HG03060 (cell line): ENCODE data around the gene IMMT.
"Not testable (repeated sequence)": the region's sequence is repeated elsewhere in the genome, so short reads cannot be mapped to it uniquely, and the experiment has no call there.

ENCODE experiments used
- ATAC-seq: cut with Tn5 transposase; IDR thresholded peaks from one replicate; pipeline ENCODE4 v1.9.1; 2021; ENCODE audit warnings: low read depth, moderate number of reproducible peaks; ENCODE audit not compliant: unreplicated experiment

IMMT gene

GRCh38 chr2:86195055-86195807 is at the start of gene IMMT:
Gene IMMT, minus strand, starts transcription at chr2:86195462. Its CDS starts 80 bp downstream, at chr2:86195382.
- peak; percentile 65 for ATAC-seq

DNA sequence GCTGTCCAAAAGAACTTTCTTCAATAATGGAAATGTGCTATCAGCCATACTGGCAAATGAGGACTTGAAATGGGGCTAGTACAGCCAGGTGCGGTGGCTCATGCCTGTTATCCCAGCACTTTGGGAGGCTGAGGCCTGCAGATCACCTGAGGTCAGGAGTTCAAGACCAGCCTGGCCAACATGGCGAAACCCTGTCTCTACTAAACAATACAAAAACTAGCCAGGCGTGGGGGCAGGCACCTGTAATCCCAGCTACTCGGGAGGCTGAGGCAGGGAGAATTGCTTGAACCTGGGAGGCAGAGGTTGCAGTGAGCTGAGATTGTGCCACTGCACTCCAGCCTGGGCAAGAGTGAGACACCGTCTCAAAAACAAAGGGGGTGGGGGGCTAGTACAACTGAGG is 49.5 kb upstream of the IMMT start:
- not testable (repeated sequence) for ATAC-seq

DNA sequence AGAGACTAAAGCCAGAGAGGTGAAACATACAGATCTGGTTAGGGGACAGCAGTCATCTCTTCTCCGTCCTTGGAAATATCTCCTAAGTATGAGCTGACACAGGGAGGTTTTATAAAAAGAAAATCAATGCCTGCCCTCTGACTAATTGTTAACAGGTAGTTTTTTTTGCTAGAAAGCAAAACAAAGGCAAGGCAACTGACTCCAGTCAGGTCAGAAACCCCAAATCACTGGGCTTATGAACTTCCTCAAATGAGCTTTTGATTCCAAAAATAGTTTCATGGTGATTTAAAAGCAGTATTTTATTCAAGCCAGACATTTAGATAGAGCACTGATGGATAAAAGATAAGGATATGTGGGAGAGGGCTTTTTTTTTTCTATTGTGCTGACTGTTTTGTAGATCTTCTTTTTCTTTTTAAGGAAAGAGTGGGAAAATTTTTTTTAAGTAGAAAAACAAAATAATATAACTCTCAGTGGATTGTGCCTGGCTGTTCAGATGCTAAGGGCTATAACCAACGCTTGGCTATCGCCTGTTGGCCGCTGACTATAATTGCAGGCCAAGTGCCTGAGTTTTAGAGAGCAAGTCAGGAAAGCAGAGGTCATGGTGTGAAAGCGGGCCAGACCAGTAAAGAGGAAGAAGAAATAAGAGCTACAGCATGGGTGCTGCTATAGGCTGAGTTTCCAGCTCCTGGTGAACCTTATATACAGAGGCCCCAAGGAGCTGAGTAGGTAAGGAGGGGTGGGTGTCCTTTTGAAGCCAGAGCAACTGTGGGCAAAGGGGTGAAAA is 48.9 kb upstream of the IMMT start:
- no peak for ATAC-seq

GRCh38 chr2:86243272-86243671 is 48.0 kb upstream of the IMMT start:
- ATAC-seq, result no peak

DNA sequence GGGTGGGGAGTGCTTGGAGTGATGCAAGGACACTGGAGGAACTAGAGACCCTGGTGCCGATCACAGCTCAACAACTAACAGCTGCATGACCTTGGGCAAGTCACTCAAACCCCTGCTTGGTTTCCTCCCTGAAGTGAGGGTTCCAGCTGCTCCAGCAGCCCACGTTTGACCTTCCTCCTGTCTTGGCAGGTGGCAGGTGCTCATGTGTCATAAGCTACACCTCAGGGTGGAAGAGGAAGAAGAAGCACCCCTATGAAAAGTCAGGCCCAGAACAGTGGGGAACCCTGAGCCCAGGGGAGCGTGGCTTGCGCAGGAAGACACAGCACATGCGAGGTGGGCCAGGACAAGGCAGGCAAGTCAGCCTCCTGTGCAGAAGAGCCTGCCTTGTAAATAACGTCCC is 46.3 kb upstream of the IMMT start:
- ATAC-seq, result no peak

DNA sequence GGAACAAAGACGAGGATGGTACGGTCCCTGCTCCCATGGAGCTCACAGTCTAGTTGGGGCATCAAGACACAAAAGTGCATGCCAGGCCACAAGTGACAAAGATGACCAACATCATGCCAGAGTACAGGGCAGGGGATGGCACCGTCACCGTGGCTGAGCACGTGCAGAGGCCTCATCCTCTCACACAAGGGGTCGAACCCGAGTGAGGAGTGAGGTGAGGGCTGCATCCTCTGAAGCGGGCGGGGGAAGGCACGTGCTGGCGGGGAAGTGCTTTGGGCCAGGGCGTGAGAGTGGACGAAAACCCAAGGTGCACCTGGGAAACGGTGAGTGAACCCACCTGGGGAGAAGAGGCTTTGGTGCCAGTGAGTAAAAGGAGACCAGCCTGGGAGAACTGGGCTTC is 45.0 kb upstream of the IMMT start:
- no peak for ATAC-seq

GRCh38 chr2:86239745-86240144 is 44.5 kb upstream of the IMMT start:
- no peak for ATAC-seq

- no peak for ATAC-seq
Observed at GRCh38 chr2:86239326-86239725, 44.1 kb upstream of the IMMT start.

DNA sequence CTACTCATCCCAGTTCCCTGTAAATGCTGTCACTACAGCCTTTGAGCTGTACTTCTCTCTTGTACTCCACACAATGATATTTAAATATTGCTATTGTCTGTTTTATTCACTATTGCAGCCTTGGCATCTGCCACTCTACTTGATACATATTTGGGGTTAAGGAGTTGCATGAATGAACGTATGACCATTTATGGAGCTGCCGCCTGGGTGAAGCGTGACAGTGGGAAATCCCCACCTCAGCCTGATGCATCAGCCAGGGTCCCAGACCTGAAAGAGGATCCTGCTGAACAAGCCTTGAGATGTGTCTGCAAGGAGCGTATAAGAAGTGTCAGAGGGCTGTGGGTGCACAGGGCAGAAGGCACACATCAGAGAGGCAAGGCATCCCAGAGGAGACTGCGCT is 43.1 kb upstream of the IMMT start:
- peak; percentile 79 for ATAC-seq

DNA sequence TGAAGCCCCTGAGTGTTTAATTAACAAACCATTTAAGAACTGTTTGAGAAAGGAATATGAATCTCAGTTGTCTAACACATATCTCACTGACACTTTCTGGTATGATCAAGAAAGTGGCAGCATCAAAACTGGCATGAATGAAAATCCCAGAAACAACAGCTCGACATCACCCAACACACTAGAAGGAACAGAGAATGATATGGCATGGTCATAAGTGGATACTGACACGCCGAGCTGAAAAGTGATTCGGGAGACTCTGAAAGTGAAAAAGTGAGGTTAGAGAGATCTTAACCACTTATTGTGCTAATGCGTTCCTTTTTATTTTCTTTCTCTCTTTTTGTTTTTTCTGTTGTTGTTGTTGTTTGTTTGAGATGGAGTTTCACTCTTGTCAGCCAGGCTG is 41.9 kb upstream of the IMMT start:
- no peak for ATAC-seq

DNA sequence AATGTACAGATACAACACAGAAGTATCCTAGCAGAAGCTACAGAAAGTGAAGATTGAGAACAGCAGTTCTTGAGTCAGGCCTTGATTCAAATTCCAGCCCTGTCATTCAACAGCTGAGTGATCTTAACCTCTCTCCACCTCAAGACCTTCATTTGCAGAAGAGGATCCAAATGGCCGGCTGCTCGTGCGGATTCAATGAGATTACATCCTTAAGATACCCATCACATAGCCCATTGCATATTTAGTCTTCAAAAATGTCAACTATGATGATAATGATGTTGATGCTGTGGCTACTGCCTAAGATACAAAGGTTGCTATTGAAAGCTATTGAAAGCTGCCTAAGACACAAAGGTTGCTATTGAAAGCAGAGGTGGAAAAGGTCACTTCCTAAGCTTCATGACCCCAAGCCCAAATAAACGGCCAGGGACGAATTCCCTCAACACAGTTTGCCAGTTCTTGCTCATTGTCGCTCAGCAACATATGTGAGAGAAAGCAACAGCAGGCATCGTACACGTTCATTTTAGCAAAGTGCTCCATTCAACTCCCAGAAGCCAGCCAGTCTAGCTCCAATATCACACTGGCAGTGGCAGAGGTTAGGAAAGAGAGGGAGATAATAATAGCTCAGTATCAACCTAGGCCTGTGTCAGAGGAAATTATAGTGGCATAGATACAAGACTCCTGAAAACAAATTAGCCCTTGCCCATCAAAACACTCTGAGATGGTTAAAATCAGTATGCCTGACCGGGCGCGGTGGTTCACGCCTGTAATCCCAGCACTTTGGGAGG is 40.1 kb upstream of the IMMT start:
- ATAC-seq, result no peak

DNA sequence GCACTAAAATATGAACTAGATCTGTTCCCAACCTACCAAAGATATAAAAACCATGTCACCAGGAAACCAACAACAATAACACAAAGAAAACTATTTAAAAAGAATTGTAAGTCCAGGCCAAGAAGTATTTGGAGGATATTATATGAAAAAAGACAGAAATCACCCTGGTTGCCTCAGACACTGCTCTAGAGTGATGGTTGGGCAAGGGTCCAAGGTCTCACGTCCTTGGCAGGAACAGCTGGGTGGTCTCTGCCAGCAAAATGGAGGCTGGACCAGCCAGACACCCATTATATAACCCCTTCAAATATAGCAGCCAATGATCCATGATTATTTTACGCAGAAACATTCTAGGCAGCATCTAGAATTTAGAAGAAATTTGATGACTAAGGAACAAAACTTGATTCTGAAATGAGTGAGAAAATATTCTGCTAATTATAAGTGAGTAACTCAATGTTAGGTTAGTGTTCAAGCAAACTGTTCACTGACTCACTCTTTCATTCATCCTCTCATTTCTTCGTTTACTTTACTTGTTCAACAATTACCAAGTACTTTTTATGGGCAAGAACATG is 39.4 kb upstream of the IMMT start:
- ATAC-seq, result no peak

GRCh38 chr2:86233436-86233835 is 38.2 kb upstream of the IMMT start:
- no peak for ATAC-seq

DNA sequence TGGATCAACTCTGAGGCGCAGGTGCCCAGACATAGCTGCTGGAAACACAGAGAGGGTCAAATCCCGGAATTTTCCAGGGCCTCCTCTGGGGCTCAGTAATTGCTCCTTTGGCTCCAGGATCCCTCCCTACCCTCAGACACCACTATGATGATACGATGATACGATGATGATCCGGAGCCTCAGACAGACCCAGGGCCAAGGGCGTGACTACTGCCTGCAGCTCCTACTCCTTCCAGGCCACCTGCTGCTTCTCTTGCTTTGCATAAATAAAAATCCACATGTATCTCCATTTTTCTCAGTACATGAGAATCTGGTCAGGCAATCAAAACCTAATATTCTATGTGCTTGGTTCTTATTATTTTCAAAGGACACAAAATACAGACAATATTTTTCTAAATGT is 37.6 kb upstream of the IMMT start:
- no peak for ATAC-seq

DNA sequence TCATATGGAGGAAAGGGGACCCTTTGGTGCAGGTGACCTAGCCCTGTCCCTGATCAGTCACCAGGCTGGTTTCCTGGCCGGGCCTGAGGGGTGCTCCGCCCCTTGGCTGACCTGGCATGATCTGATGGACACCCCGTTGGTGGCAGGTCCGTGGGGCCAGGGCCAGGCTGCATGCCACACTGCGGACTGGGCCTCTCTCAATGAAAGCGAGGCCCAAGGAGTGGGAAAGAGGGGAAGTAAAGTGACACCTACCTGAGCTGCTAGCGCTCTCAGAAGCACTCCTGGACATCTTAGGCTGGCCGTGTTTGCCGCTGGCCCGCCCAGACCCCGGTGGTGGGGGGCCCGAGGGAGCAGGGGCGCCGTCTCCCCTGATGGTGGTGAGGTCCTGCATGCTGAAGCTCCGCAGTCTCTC is 37.1 kb upstream of the IMMT start:
- no peak for ATAC-seq

DNA sequence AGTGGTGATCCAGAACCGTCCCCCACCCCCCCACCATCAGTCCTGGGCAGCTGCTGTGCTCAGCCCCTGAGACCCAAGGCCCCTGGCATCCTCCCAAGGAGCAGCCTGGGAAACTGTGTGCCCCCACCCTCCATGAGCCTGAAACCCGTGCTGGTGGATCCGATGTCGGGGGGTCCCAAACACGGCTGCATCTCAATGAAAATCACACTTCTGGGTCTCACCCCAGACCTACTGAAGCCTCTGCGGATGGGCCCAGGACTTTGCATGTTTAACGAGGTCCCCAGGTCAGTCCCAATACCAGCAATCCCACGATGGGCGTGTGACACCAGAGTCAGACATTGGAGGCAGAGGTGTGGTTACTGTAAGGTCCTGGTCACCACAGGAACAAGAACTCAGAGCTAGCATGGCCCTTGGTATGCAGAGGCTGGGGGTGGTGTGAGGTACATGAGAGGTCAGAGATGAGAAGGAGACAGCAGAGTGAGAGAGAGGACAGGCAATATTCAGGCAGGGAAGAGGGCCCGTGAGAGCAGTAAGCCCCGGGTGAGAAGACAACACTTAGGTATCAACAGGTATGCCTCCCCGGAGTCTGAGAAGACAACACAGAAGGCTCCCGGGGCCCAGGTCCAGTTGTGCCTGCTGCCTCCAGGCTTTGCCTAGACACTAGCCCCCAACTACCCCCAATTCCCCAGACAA is 36.6 kb upstream of the IMMT start:
- ATAC-seq, result no peak

DNA sequence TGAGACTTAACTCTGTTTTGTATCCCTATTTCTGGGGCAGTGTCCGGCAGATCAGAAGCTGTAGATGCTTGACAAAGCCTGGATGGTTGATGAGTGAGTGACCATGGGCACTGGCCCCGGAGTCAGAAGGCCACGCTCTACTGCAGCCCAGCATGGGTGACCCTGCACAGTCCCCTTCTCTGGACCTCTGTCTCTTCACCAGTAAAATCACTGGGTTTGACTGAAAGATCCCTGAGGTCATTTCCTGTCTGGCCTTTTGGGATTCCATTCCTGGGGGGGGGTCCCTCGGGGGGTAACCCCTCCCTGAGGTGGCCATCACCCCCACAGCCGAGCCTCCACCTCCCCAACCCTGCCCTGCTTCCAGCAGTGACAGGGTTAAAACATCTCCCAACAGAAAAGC is 35.7 kb upstream of the IMMT start:
- ATAC-seq, result no peak

GRCh38 chr2:86229221-86229620 is 34.0 kb upstream of the IMMT start:
- no peak for ATAC-seq

- ATAC-seq, result not testable (repeated sequence)
Observed at GRCh38 chr2:86228574-86228973, 33.3 kb upstream of the IMMT start.

- no peak for ATAC-seq
Observed at GRCh38 chr2:86227685-86228084, 32.4 kb upstream of the IMMT start.
